Kidney (tissue), 14 donors: ENCODE results near the gene PRKCI. TPM values are rescaled to one million over a fixed set of nuclear protein-coding genes. Genes with fewer than 3 reads are reported as not detected.
A peak's percentile ranks its signal among the peaks of the same experiment; 100 is the strongest.

ENCODE experiments used
- DNase-seq, 5 donors: peaks; one replicate each; pipeline ENCODE4 v3.0.0-alpha.2; 2013 to 2020
- FAIRE-seq: peaks from 2 replicates; lab custom pipeline; 2012; peaks lifted over from hg19 to GRCh38; lab: Jason Lieb, UNC
- H3K27ac ChIP-seq, 2 donors: one replicate each; pipeline ENCODE4 v1.7.0; 2013; ENCODE audit warnings: low read depth in 2 of 2, low read length in 2 of 2, inconsistent platforms in 1 of 2
- H3K27me3 ChIP-seq: one replicate; pipeline ENCODE4 v1.7.1; 2013; ENCODE audit warnings: low read length, inconsistent platforms; ENCODE audit not compliant: control insufficient read depth, insufficient read depth
- H3K36me3 ChIP-seq, 3 donors: one replicate each; pipeline versions ENCODE4 v1.7.0 to v1.7.1; 2013; ENCODE audit warnings: low read length in 3 of 3, control low read depth in 1 of 3, inconsistent platforms in 1 of 3; ENCODE audit not compliant: insufficient read depth in 3 of 3, control insufficient read depth in 2 of 3
- H3K4me1 ChIP-seq, 3 donors: one replicate each; pipeline versions ENCODE4 v1.7.0 to v1.7.1; 2013; ENCODE audit warnings: low read length in 3 of 3, inconsistent platforms in 1 of 3, low read depth in 1 of 3; ENCODE audit not compliant: control insufficient read depth in 2 of 3, insufficient read depth in 2 of 3
- H3K4me3 ChIP-seq, 3 donors: one replicate each; pipeline versions ENCODE4 v1.7.0 to v1.8.1; 2013; ENCODE audit warnings: low read length in 3 of 3, control low read depth in 1 of 3, inconsistent platforms in 1 of 3
- H3K9ac ChIP-seq, 3 donors: one replicate each; pipeline versions ENCODE4 v1.7.0 to v1.7.1; 2013; ENCODE audit warnings: low read length in 3 of 3, control low read depth in 1 of 3, inconsistent platforms in 1 of 3
- H3K9me3 ChIP-seq, 3 donors: one replicate each; pipeline versions ENCODE4 v1.7.0 to v1.7.1; 2013; ENCODE audit warnings: low read length in 3 of 3, control low read depth in 1 of 3, inconsistent platforms in 1 of 3; ENCODE audit not compliant: control insufficient read depth in 2 of 3, insufficient read depth in 1 of 3
- intact Hi-C: fragments of 100-400 bp; cut with DNase I; formaldehyde crosslinking; loops from one replicate; pipeline ENCODE4 v1.11.1; 2022
- polyA plus RNA-seq: library from polyadenylated mRNA; stranded (reverse); fragments of 350-450 nt; fragmentation: Illumina TruSeq; extraction: RNeasy Lipid Tissue Mini Kit (QIAGEN cat#74804); gene quantifications from one replicate; pipeline ENCODE4 v1.2.3, GENCODE V29; 2014; ENCODE audit warnings: low read depth, low replicate concordance; ENCODE audit not compliant: insufficient read depth
- total RNA-seq: library from RNA; stranded (reverse); fragmentation: NEBNext Ultra II Directional; extraction: Animal tissue kit (Norgen Biotek cat#: 25700); gene quantifications from one replicate; pipeline ENCODE4 v1.2.1, GENCODE V29; 2021
- TF ChIP-seq, protein P1 (sequence below): IDR thresholded peaks from 3 replicates; pipeline ENCODE4 v1.5.1; 2012; ENCODE audit warnings: mild to moderate bottlenecking, moderate library complexity, borderline replicate concordance; ENCODE audit not compliant: insufficient read depth; ENCODE audit errors: extremely low read depth
- donor health status: control.
- donor health status: control.
- donor health status: control.
- donor health status: control.
- donor health status: control.
- donor health status: DM: yes; HTN: yes; CAD: no.
- donor health status: Normal renal cell carcinoma (clear cell type).

PRKCI gene
- total and polyA plus RNA-seq, 2 donors from 2014 or later, result 12.6 to 41.5 TPM

DNA sequence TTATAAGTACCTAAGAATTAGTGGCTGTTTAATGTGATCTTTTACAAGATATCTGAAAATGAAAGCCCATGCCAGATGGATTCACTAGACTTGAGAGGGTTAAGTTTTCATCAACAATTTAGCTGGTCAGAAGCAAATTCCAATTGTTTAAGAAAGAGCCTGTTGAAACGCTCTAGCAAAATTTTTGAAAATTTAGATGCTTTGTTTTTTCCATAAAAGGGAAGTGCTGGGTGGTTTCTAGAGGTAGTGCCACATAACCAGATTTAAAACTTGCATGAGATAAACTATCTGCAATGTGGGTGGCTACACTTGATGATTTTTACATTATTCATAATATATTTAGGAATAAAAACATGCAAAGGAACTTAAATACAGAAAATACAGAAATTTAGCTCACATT lies 86.8 kb downstream of the PRKCI start:
- Histone ChIP-seq H3K36me3 (no peaks in the 10 kb centered on the region), H3K27me3 (no peaks in the 10 kb centered on the region), H3K9ac (no peak overlapping the region), H3K4me1 (no peaks in the 10 kb centered on the region), H3K27ac (no peak overlapping the region), H3K9me3 (no peaks in the 10 kb centered on the region), H3K4me3 (no peak overlapping the region)
- DNase-seq (no peak), FAIRE-seq (no peak)
- intact Hi-C loops, result no loop called here
- TF ChIP-seq, protein P1, sequence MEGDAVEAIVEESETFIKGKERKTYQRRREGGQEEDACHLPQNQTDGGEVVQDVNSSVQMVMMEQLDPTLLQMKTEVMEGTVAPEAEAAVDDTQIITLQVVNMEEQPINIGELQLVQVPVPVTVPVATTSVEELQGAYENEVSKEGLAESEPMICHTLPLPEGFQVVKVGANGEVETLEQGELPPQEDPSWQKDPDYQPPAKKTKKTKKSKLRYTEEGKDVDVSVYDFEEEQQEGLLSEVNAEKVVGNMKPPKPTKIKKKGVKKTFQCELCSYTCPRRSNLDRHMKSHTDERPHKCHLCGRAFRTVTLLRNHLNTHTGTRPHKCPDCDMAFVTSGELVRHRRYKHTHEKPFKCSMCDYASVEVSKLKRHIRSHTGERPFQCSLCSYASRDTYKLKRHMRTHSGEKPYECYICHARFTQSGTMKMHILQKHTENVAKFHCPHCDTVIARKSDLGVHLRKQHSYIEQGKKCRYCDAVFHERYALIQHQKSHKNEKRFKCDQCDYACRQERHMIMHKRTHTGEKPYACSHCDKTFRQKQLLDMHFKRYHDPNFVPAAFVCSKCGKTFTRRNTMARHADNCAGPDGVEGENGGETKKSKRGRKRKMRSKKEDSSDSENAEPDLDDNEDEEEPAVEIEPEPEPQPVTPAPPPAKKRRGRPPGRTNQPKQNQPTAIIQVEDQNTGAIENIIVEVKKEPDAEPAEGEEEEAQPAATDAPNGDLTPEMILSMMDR, result no peak

DNA sequence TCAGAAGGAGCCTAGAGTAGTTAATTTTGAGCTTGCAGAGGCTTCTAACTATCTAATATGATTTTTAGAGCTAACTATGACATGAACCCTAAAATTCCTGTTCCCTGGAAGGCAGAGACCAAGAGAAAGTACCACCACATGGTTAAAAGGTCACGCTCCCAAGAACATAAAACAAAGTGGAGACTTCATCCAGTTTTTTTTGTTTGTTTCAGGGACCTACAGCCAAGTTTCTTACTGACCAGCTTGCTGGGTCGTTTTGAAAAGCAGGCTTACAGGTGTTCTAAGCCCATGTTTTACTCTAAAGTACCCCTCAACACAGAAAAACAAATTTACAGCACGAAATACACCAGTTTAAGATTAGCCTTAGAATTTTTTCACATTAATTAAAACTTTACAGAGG lies 95.7 kb downstream of the PRKCI start:
- TF ChIP-seq, protein P1, result no peak
- Histone ChIP-seq H3K4me1 (peaks cover 2 to 8% (median 6%) of the 10 kb centered on the region in 3 donors), H3K4me3 (no peak overlapping the region), H3K27ac (no peak overlapping the region), H3K27me3 (no peaks in the 10 kb centered on the region), H3K9me3 (no peaks in the 10 kb centered on the region), H3K9ac (no peak overlapping the region), H3K36me3 (no peaks in the 10 kb centered on the region)
- FAIRE-seq (no peak), DNase-seq (peak in 1 of 5 donors; percentile 25)
- intact Hi-C loops, result loop anchor here (10.0 kb wide), 1 partner anchor 87 kb away; no protein-coding TSS in a partner anchor

DNA sequence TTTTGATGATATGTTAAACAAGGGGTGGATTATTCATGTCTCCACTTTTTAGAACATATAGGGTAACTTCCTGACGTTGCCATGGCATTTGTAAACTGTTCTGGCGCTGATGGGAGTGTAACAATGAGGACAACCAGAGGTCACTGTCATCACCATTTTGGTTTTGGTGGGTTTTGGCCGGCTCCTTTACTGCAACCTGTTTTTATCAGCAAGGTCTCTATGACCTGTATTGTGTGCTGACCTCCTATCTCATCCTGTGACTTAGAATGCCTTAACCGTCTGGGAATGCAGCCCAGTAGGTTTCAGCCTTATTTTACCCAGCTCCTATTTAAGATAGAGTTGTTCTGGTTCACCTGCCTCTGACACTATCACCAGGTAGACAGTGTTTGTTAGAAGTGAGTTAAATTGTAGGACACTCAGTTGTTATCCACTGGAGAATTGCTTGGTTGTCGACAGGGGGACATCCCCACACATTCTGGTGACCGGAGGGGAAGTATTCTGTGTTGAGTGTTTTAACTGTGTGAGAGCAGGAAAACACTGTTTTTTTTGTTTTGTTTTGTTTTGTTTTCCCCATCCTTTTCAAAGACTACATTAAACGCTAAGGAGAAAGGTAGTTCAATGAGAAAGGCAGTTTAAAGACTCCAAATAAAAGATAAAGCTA lies 98.4 kb downstream of the PRKCI start:
- Histone ChIP-seq H3K9me3 (no peaks in the 10 kb centered on the region), H3K27me3 (no peaks in the 10 kb centered on the region), H3K4me1 (peaks cover 2 to 10% (median 6%) of the 10 kb centered on the region in 3 donors), H3K4me3 (no peak overlapping the region), H3K36me3 (no peaks in the 10 kb centered on the region), H3K27ac (no peak overlapping the region), H3K9ac (no peak overlapping the region)
- FAIRE-seq, result no peak
- intact Hi-C loops, result no loop called here
- DNase-seq, result no peak
- TF ChIP-seq, protein P1, result no peak
